Measurements from ENCODE around the gene SLC6A6.

The SLC6A6 gene

DNA sequence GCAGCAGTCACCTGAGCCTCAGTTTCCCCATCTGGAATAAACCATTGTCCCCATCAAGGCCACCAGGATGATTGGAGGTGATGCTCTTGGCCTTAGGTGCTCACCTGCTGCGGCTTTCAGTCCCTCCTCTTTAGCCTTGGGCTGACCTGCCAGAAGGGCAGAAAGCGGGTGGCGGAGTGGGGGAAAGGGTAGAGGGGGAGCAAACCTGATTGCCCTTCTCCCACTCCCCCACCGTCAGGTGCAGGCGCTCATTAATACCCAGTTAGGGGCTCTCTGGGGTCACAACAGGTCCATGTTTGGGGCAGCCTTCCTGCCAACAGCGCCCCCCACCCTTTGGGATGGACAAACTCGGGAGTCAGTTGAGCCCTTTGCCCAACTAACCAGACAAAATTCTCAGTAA is 87.2 kb downstream of the SLC6A6 start:
- Histone ChIP-seq H3K4me1 (ENCODE audit: insufficient read depth, low read length) (no peaks in the 10 kb centered on the region), H3K27ac (ENCODE audit: low read depth, low read length) (no peak overlapping the region), H3K9me3 (ENCODE audit: low read length) (no peaks in the 10 kb centered on the region), H3K4me3 (ENCODE audit: low read depth in 1 of 2, low read length in 2 of 2) (no peak overlapping the region), H3K27me3 (ENCODE audit: control insufficient read depth in 1 of 2, insufficient read depth in 2 of 2, low read length in 2 of 2) (no peaks in the 10 kb centered on the region), H3K36me3 (ENCODE audit: insufficient read depth, low read length) (no peaks in the 10 kb centered on the region), H3K9ac (ENCODE audit: low read length) (no peak overlapping the region)

DNA sequence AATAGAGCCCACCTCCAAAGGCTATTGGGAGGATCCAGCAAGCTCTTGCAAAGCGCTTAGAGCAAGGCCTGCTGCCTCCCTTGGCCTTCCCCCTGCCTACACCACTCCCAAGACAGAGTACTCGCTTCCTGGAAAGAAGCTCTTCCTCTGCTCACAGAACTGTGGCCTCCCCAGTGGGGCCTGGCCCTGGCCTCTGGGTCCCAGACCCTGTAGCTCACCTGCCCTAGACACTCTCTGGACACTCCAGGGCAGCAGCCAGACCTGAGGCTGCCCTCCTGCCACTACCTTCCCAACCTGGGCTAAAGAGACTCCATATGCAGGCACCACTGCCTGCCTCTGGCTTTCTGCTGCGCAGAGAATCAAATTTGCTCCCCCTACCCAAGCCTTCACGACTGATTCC is 87.8 kb downstream of the SLC6A6 start:
- no peak overlapping the region for H3K27ac ChIP-seq (ENCODE audit: low read depth, low read length)

DNA sequence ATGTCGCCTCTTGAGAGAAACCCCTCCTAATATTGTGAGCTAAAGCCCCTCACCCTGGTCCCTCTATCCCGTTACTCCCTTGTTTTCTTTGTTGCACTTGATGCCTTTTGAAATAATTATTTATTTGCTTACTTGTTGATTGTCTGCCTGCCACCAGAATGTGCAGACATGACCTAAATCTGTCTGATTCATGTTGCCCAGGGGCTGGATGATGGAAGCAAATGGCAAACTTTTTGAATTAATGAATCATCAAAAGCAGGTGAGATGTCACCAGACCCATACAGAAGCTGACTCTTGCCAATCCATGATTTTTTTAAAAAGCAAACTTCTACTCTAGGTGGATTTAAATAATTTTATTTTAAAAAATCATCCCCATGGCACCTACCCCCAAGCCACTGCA is 88.4 kb downstream of the SLC6A6 start:
- no peaks in the 10 kb centered on the region for H3K27me3 ChIP-seq (ENCODE audit: control insufficient read depth in 1 of 2, insufficient read depth in 2 of 2, low read length in 2 of 2)
- no peaks in the 10 kb centered on the region for H3K9me3 ChIP-seq (ENCODE audit: low read length)
- no peaks in the 10 kb centered on the region for H3K36me3 ChIP-seq (ENCODE audit: insufficient read depth, low read length)
- H3K9ac ChIP-seq (ENCODE audit: low read length), result no peak overlapping the region
- no peak overlapping the region for H3K27ac ChIP-seq (ENCODE audit: low read depth, low read length)
- no peaks in the 10 kb centered on the region for H3K4me1 ChIP-seq (ENCODE audit: insufficient read depth, low read length)
- no peak overlapping the region for H3K4me3 ChIP-seq (ENCODE audit: low read depth in 1 of 2, low read length in 2 of 2)

More for the DNA sequence above, 87.8 kb downstream of the SLC6A6 start:
- H3K27me3 ChIP-seq (ENCODE audit: control insufficient read depth in 1 of 2, insufficient read depth in 2 of 2, low read length in 2 of 2), result no peaks in the 10 kb centered on the region
- H3K36me3 ChIP-seq (ENCODE audit: insufficient read depth, low read length), result no peaks in the 10 kb centered on the region
- H3K4me1 ChIP-seq (ENCODE audit: insufficient read depth, low read length), result no peaks in the 10 kb centered on the region
- H3K9me3 ChIP-seq (ENCODE audit: low read length), result no peaks in the 10 kb centered on the region
- H3K4me3 ChIP-seq (ENCODE audit: low read depth in 1 of 2, low read length in 2 of 2), result no peak overlapping the region
- no peak overlapping the region for H3K9ac ChIP-seq (ENCODE audit: low read length)

DNA sequence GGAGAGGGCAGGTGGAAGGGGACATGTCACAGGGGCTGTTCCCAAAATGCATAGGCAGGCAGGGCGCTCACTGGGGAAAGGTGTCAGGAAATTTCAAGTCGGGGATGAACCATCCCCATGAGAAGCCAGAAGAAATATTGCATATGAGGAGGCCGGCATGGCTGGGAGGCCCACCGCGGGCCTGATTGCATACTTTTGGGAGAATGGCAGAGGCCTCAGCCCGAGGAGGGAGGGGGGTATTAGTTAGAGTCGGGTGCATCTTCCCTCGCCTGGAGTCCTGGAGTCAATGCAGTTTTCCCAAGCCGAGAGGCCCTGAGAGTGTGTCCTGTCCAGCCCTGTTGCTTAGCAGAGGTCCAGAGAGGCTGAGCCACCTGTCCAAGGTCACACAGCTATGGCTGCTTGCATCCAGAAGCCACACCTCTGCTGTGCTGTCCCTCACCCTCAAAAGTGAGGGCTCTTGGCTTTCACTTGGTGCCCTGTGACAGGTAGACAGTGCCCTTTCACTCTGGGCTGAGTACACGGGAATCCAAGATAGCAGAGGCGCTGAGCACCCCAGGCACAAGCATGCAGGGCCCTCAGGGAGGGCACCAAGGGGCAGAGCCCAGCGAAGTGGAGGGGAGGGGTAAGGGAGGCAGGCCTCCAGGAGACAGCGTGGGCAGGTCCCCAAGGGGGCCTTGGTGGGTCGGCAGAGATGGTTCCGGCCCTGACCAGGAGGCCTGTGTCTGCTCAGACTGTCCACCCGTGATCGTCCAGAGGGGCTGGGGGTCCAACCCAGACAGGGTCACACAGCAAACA is 89.2 kb downstream of the SLC6A6 start:
- Histone ChIP-seq H3K27me3 (ENCODE audit: control insufficient read depth in 1 of 2, insufficient read depth in 2 of 2, low read length in 2 of 2) (no peaks in the 10 kb centered on the region), H3K9me3 (ENCODE audit: low read length) (no peaks in the 10 kb centered on the region), H3K9ac (ENCODE audit: low read length) (no peak overlapping the region), H3K27ac (ENCODE audit: low read depth, low read length) (no peak overlapping the region), H3K4me3 (ENCODE audit: low read depth in 1 of 2, low read length in 2 of 2) (no peak overlapping the region), H3K4me1 (ENCODE audit: insufficient read depth, low read length) (no peaks in the 10 kb centered on the region), H3K36me3 (ENCODE audit: insufficient read depth, low read length) (no peaks in the 10 kb centered on the region)

DNA sequence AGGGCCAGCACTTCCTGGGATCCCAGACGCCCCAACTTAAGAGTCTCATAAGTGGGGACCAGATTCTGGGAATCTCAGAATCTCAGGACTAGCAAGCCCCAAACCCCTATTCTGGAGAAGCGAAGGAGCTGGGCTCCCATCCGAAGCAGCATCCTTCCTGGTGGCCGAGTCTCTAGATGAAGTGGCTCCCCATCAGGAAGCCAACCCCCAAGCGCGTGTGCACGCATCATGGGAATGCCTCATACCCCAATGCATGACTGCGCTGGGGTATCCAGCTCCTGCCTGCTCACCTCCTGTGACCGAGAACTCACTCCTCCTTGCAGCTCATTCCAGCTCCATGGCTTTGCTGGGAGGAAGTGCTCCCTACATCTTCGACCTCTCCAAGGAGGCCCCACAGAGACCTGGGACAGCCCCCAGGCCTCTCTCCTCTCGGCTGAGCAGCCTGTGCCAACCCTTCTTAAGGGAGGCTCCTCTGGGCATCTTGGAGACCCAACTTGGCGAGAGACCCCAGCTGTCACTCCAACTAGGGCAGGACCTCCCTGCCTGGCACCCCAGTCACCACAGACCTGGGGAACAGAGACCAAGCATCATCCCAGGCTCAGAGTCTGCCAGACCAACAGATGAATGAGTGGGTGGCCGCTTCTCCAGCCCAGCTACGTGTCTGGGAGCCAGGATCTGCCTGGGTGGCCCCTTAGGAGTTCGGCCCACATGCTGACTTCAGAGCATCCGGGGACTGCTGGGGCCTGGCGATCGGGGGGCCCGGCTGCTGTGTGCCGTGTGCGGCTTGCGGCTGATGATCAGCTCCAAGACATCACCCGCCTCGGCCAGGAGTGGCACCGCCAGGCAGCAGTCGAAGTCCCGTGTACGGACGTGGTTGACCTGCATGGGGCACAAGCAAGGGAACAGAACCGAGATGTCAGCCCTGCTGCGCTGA is 90.8 kb downstream of the SLC6A6 start:
- no peak overlapping the region for H3K27ac ChIP-seq (ENCODE audit: low read depth, low read length)
- no peak overlapping the region for H3K4me3 ChIP-seq (ENCODE audit: low read depth in 1 of 2, low read length in 2 of 2)
- no peaks in the 10 kb centered on the region for H3K36me3 ChIP-seq (ENCODE audit: insufficient read depth, low read length)

DNA sequence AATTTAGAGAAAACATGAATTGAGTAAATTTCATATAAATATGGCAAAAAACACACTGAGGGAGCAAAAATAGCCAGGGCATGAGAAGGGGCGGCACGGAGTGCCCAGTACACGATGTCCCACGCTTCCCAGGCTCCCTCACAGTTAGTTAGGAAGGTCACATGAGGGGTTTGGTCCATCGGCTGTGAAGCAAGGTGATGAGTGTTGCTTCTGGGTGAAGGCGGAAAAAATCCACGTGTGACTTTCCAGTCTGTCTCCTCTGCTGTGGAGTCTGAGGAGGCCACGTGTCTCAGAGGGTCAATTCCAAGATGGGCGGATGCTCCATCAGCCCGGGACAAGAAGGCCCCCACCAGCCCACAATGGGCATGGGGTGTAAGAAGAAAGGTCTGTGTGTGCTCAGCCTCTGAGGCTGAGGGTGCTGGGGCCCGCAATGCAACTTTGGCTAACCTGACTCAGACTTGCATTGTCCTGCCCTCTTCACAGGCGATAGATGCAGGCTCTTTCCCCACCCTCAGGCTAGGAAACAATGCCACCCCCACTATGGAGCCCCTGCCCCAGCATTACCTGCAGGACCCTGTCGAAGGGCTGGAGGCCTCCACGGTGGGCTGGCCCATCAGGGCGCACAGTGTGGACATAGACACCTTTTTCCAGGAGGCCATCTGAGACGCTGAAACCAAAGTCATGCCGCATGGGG is 92.0 kb downstream of the SLC6A6 start:
- Histone ChIP-seq H3K4me1 (ENCODE audit: insufficient read depth, low read length) (no peaks in the 10 kb centered on the region), H3K4me3 (ENCODE audit: low read depth in 1 of 2, low read length in 2 of 2) (no peak overlapping the region), H3K36me3 (ENCODE audit: insufficient read depth, low read length) (no peaks in the 10 kb centered on the region), H3K9me3 (ENCODE audit: low read length) (no peaks in the 10 kb centered on the region), H3K27ac (ENCODE audit: low read depth, low read length) (no peak overlapping the region), H3K27me3 (ENCODE audit: control insufficient read depth in 1 of 2, insufficient read depth in 2 of 2, low read length in 2 of 2) (no peaks in the 10 kb centered on the region), H3K9ac (ENCODE audit: low read length) (no peak overlapping the region)

More for the DNA sequence above, 90.8 kb downstream of the SLC6A6 start:
- Histone ChIP-seq H3K4me1 (ENCODE audit: insufficient read depth, low read length) (no peaks in the 10 kb centered on the region), H3K27me3 (ENCODE audit: control insufficient read depth in 1 of 2, insufficient read depth in 2 of 2, low read length in 2 of 2) (no peaks in the 10 kb centered on the region), H3K9me3 (ENCODE audit: low read length) (no peaks in the 10 kb centered on the region), H3K9ac (ENCODE audit: low read length) (no peak overlapping the region)

DNA sequence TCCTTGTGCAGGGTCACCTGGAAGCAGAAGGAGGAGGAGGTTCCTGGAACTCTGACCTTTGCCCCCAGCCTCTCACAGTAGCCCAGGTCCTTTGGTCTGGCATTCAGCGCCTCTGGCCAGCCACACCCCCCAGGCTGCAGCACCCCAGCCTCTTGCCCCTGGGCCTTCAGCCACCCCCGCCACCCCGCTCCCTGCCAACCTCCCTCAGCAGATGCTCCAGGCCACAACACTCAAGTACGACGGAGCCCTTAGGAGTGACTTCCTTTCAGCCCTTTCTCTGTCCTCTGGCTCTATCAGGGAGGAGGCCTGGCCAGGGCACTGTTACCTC is 92.5 kb downstream of the SLC6A6 start:
- Histone ChIP-seq H3K36me3 (ENCODE audit: insufficient read depth, low read length) (no peaks in the 10 kb centered on the region), H3K27ac (ENCODE audit: low read depth, low read length) (no peak overlapping the region), H3K9me3 (ENCODE audit: low read length) (no peaks in the 10 kb centered on the region), H3K27me3 (ENCODE audit: control insufficient read depth in 1 of 2, insufficient read depth in 2 of 2, low read length in 2 of 2) (no peaks in the 10 kb centered on the region), H3K9ac (ENCODE audit: low read length) (no peak overlapping the region), H3K4me1 (ENCODE audit: insufficient read depth, low read length) (no peaks in the 10 kb centered on the region), H3K4me3 (ENCODE audit: low read depth in 1 of 2, low read length in 2 of 2) (no peak overlapping the region)

DNA sequence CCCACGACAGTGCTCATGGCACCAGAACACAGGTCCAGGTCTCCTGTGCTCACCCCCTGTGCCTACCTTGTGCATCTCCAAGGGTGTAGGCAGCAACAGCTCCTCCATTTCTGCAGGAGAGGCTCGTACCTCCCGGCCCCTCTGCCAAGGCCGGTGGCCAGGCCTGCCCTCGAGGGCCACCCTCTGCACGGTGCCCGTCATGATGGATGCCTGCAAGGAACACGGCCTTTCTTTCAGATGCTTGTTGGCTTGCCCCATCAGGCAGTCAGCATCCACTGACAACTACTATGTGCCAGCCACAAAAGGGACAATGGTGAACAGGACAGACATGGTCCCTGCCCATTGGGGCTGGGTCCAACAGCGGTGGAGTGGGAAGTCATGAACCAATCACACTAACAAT is 93.9 kb downstream of the SLC6A6 start:
- H3K27ac ChIP-seq (ENCODE audit: low read depth, low read length), result no peak overlapping the region
- H3K27me3 ChIP-seq (ENCODE audit: control insufficient read depth in 1 of 2, insufficient read depth in 2 of 2, low read length in 2 of 2), result no peaks in the 10 kb centered on the region
- no peak overlapping the region for H3K4me3 ChIP-seq (ENCODE audit: low read depth in 1 of 2, low read length in 2 of 2)
- H3K9ac ChIP-seq (ENCODE audit: low read length), result no peak overlapping the region
- no peaks in the 10 kb centered on the region for H3K36me3 ChIP-seq (ENCODE audit: insufficient read depth, low read length)
- H3K4me1 ChIP-seq (ENCODE audit: insufficient read depth, low read length), result no peaks in the 10 kb centered on the region
- H3K9me3 ChIP-seq (ENCODE audit: low read length), result no peaks in the 10 kb centered on the region

DNA sequence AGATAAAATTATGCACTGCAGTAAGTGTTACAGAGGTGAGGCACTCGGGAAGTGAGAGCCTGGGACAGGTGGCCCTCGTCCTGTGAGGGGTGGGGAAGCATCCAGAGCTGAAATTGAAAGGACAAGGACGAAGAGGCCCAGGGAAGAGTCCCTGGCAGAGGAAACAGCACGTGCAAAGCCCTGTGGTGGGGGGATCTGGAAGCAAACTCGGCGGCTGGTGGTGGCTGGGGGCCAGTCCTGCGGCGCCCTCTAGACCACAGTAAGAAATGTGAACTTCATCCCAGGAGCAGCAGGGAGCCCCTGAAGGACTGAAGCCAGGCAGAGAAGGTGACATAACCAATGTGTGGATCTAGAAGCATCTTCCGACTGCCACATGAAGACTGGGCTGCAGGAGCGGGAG is 94.9 kb downstream of the SLC6A6 start:
- Histone ChIP-seq H3K27me3 (ENCODE audit: control insufficient read depth in 1 of 2, insufficient read depth in 2 of 2, low read length in 2 of 2) (no peaks in the 10 kb centered on the region), H3K36me3 (ENCODE audit: insufficient read depth, low read length) (no peaks in the 10 kb centered on the region), H3K9me3 (ENCODE audit: low read length) (no peaks in the 10 kb centered on the region), H3K9ac (ENCODE audit: low read length) (no peak overlapping the region), H3K4me3 (ENCODE audit: low read depth in 1 of 2, low read length in 2 of 2) (no peak overlapping the region), H3K4me1 (ENCODE audit: insufficient read depth, low read length) (no peaks in the 10 kb centered on the region), H3K27ac (ENCODE audit: low read depth, low read length) (no peak overlapping the region)

DNA sequence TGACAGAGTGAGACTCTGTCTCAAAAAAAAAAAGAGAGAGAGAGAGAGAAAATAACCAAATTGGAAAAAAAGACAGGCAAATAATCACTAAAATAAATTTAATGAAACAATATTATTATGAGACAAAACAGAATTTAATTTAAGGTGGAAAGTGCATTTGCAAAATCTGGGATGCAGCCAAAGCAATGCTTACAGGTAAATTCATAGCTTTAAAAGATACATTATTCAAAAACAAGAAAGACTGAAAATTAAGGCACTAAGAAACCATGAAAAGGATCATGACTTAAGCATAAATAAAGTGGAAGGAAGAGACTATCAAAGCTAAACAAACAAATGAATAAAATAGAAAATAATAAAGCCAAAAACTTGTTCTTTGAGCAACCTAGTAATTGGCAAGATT is 100.1 kb downstream of the SLC6A6 start:
- H3K4me3 ChIP-seq (ENCODE audit: low read depth in 1 of 2, low read length in 2 of 2), result no peak overlapping the region
- no peaks in the 10 kb centered on the region for H3K27me3 ChIP-seq (ENCODE audit: control insufficient read depth in 1 of 2, insufficient read depth in 2 of 2, low read length in 2 of 2)
- H3K27ac ChIP-seq (ENCODE audit: low read depth, low read length), result no peak overlapping the region
- H3K36me3 ChIP-seq (ENCODE audit: insufficient read depth, low read length), result no peaks in the 10 kb centered on the region
- H3K4me1 ChIP-seq (ENCODE audit: insufficient read depth, low read length), result no peaks in the 10 kb centered on the region
- H3K9me3 ChIP-seq (ENCODE audit: low read length), result no peaks in the 10 kb centered on the region
- no peak overlapping the region for H3K9ac ChIP-seq (ENCODE audit: low read length)

DNA sequence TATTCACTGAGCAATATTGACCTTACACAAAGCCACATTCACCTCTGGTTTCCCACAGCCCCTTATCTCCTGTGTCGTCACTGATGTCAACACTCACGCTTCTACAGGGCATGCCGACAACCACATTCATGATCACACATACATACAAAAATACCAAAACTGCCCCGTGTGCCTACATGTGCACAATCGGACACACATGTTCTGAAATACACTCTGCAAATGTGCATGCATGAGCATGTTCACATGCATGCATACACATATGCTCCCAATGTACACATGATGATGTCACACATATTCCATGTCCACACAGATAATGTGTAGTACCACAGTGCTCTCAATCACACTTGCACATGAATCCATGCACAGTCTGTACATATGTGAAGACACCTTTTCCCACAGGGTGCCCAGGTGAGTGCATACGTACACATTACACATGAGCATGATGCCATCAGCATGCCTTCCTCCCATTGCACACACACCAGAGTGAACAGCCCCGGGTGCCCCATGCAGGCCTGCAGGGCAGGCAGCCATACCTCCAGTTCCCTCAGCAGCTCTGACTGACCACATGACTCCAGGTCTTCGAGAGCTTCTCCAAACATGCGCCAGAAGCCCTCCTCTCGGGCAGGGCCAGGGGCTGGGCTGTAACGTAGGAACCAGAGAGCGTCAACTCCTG is 100.8 kb downstream of the SLC6A6 start:
- Histone ChIP-seq H3K4me3 (ENCODE audit: low read depth in 1 of 2, low read length in 2 of 2) (no peak overlapping the region), H3K36me3 (ENCODE audit: insufficient read depth, low read length) (no peaks in the 10 kb centered on the region), H3K27ac (ENCODE audit: low read depth, low read length) (no peak overlapping the region), H3K9ac (ENCODE audit: low read length) (no peak overlapping the region), H3K27me3 (ENCODE audit: control insufficient read depth in 1 of 2, insufficient read depth in 2 of 2, low read length in 2 of 2) (no peaks in the 10 kb centered on the region), H3K9me3 (ENCODE audit: low read length) (no peaks in the 10 kb centered on the region), H3K4me1 (ENCODE audit: insufficient read depth, low read length) (no peaks in the 10 kb centered on the region)

Measured in muscle layer of colon (tissue), 2 donors.